Measurements from ENCODE around the gene NEGR1.

NEGR1 gene

DNA sequence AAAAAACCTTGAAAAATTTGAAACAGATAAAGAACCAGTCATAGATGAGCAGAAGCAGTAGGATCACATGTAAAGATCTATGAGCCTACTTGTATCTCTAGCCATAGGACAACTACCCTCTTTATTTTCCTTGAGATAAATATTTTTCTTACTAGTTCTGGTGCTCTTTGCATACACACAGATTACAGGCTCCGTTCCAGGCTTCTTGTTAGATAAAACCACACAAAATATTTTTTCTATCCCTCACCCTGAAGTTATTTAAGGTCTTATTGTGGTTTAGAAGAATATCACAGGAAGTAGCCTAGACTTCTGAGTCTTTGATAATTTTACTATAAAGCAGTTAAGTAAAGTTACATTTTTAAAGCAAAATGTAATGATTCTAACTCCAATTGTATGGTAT, 512.2 kb downstream of the NEGR1 start:
- no peak for DNase-seq (ENCODE audit: extremely low read depth, low read depth)
- TF ChIP-seq, protein P1, sequence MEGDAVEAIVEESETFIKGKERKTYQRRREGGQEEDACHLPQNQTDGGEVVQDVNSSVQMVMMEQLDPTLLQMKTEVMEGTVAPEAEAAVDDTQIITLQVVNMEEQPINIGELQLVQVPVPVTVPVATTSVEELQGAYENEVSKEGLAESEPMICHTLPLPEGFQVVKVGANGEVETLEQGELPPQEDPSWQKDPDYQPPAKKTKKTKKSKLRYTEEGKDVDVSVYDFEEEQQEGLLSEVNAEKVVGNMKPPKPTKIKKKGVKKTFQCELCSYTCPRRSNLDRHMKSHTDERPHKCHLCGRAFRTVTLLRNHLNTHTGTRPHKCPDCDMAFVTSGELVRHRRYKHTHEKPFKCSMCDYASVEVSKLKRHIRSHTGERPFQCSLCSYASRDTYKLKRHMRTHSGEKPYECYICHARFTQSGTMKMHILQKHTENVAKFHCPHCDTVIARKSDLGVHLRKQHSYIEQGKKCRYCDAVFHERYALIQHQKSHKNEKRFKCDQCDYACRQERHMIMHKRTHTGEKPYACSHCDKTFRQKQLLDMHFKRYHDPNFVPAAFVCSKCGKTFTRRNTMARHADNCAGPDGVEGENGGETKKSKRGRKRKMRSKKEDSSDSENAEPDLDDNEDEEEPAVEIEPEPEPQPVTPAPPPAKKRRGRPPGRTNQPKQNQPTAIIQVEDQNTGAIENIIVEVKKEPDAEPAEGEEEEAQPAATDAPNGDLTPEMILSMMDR (IDR thresholded peaks at IDR 0.05; ENCODE audit: low read depth, low read length), result no peak

DNA sequence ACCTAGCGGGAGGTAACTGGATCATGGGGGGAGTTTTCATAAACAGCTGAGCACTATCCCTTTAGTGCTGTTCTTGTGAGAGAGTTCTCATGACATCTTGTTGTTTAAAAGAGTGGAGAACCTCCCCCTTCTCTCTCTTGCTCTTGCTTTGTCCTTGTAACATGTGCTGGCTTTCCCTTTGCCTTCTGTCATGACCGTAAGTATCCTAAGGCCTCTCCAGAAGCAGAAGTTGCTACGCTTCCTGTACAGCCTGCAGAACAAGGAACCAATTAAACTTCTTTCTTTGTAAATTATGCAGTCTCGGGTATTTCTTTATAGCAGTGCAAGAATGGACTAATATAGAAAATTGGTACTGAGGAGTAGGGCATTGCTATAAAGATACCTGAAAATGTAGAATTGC, 515.6 kb downstream of the NEGR1 start:
- DNase-seq (ENCODE audit: extremely low read depth, low read depth), result no peak

DNA sequence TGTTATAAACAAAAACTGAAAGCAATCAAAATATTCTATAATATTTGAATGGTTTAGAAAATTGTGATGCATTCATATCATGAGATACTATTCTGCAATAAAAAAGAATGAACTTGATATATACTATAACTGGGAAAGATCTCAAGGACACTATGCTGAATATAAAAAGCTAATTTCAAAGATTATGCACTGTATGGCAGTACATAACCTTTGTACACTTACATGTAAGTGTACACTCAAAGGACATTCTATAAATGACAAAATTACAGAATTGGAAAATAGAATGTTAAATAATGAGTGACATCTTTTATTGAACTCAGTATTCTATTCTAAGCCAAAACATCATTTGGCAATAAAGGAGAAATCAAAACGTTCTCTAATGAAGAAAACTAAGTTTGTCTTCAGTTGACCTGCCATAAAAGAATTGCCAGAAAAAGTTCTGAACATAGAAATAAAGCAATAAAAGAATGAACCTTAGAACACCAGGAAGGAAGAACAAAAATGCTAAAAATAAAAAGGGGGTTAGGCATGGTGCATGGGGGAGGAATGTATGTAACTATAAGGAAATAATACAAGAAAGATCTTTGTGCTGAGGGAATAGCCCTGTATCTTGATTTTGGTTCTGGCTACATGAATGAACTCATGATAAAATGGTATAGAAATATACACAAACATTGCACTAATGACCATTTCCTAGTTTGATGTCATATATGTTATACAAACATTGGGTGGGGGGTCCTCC, 519.7 kb downstream of the NEGR1 start:
- no peak for DNase-seq (ENCODE audit: extremely low read depth, low read depth)
- TF ChIP-seq, protein P1 (IDR thresholded peaks at IDR 0.05; ENCODE audit: low read depth, low read length), result no peak

More for the DNA sequence above, 515.6 kb downstream of the NEGR1 start:
- TF ChIP-seq, protein P1 (IDR thresholded peaks at IDR 0.05; ENCODE audit: low read depth, low read length), result no peak

DNA sequence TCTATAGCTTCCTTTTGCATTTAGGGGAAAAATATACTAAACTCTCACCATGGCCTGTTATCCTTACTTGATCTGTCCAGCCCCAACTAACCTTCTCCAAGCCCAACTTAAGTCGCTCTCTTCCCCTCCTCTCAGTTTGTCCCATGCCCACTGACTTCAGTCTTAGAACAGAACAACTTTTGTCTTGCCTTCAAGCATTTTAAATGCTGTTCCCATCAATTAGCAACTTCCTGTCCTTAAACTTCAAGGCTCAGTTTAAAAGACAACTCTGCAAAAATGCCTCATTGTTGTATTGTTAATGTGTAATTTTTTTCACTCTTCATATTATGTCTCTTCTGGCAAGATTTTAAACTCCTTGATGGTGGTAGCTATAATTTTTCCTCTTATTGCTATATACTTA, 526.9 kb downstream of the NEGR1 start:
- TF ChIP-seq, protein P1 (IDR thresholded peaks at IDR 0.05; ENCODE audit: low read depth, low read length), result no peak
- no peak for DNase-seq (ENCODE audit: extremely low read depth, low read depth)

DNA sequence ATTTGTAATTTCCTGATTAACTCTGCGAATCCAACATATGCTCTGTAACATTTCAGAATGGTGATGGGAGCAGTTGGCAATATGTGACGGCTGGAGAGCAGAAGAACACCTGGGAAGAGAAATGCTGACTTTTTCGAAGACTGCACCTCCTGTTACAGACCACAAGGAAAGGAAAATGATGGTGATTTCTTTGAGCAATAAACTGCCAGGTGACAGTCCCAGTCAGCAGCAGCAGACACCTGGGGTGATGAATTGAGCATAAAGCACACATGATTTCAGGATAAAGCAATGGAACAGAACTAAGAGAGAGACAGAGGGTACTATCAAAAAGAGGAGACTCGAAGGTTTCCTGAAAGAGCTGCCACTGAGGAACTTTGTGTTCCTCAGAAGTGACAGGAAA, 528.6 kb downstream of the NEGR1 start:
- no peak for DNase-seq (ENCODE audit: extremely low read depth, low read depth)
- TF ChIP-seq, protein P1 (IDR thresholded peaks at IDR 0.05; ENCODE audit: low read depth, low read length), result no peak

DNA sequence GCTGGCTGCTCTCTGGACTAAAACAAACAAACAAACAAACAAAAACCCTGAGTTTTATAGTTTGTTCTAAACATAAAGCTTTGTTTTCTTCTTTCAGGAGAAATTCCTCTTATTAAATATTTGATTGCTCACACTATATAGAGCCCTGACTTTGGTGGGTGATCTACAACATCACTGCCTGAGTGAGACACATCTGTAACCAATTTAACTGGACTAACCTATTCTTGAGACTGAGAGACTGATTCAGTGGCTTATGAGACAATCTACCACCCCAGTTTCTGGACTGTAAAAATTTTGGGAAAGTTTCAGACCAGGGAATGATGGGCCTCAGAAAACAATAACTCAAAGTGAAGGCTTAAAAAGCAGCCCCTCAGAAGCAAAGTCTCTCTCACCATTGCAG, 537.0 kb downstream of the NEGR1 start:
- TF ChIP-seq, protein P1 (IDR thresholded peaks at IDR 0.05; ENCODE audit: low read depth, low read length), result no peak
- DNase-seq (ENCODE audit: extremely low read depth, low read depth), result no peak

DNA sequence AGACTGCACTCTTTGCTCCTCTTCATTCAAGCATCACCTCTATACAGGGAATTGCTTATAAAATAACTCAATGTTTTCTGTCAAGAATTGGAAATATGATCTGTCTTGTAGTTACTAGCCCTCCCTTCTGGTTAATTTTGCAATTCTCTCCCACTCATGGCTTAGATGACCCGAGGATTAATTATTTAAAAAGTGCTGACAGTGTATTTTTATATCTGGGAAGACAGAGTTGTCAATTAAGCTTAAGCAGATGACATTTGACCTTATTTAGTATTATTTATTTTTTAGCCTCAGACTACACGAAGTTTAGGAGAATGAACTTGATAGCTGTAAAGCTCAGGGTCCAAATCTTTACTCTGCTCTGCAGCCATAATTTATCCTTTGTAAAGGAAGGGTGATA, 538.5 kb downstream of the NEGR1 start:
- TF ChIP-seq, protein P1 (IDR thresholded peaks at IDR 0.05; ENCODE audit: low read depth, low read length), result no peak
- DNase-seq (ENCODE audit: extremely low read depth, low read depth), result no peak
